D721Med (cell line): ENCODE data around the gene ZNRF2.

ENCODE experiments used
- DNase-seq: peaks from one replicate; pipeline ENCODE4 v3.0.0; 2011; ENCODE audit warnings: low spot score; ENCODE audit not compliant: insufficient read length
- FAIRE-seq: peaks from 2 replicates; lab custom pipeline; 2011; peaks lifted over from hg19 to GRCh38; lab: Jason Lieb, UNC
- CTCF ChIP-seq: IDR thresholded peaks from 2 replicates; pipeline ENCODE4 v1.5.1; 2012; ENCODE audit warnings: mild to moderate bottlenecking, control low read depth; ENCODE audit not compliant: insufficient read depth; ENCODE audit errors: missing control alignments

ZNRF2 gene

GRCh38 chr7:30284298-30285066 lies at the start of gene ZNRF2:
ZNRF2 (plus strand) TSS chr7:30284597; CDS start chr7:30285358, 761 bp downstream.
- peak; percentile 82 for DNase-seq
- no peak for FAIRE-seq
- TF ChIP-seq CTCF: peak; percentile 16

- FAIRE-seq (no peak), DNase-seq (no peak)
- no peak for TF ChIP-seq CTCF
Measured at GRCh38 chr7:30237271-30237695, 47.1 kb upstream of the ZNRF2 start.

GRCh38 chr7:30238721-30239441 lies 45.5 kb upstream of the ZNRF2 start:
- no peak for FAIRE-seq
- DNase-seq: no peak
- TF ChIP-seq CTCF: no peak

- FAIRE-seq (no peak), DNase-seq (no peak)
- no peak for TF ChIP-seq CTCF
Measured at GRCh38 chr7:30240106-30240800, 44.1 kb upstream of the ZNRF2 start.

GRCh38 chr7:30241767-30242166 lies 42.6 kb upstream of the ZNRF2 start:
- no peak for DNase-seq
- TF ChIP-seq CTCF: no peak
- FAIRE-seq: no peak

GRCh38 chr7:30244340-30244739 lies 40.1 kb upstream of the ZNRF2 start:
- no peak for FAIRE-seq
- no peak for TF ChIP-seq CTCF
- no peak for DNase-seq
